Upper lobe of right lung (tissue), 1 donor: ENCODE measurements around the gene P2RX3. TPM values are rescaled to one million over a fixed set of nuclear protein-coding genes. Genes with fewer than 3 reads are reported as not detected.

Experiments
- ATAC-seq: fragments of 200-7000 bp; cut with Tn5 transposase; one replicate; pipeline ENCODE4 v1.9.1; 2020; ENCODE audit warnings: mild to moderate bottlenecking, moderate library complexity
- DNase-seq: peaks from one replicate; pipeline ENCODE4 v3.0.0-alpha.2; 2020
- H3K27ac ChIP-seq: fragments of 200-600 bp; one replicate; pipeline ENCODE4 v1.8.0; 2022
- H3K27me3 ChIP-seq: fragments of 200-600 bp; one replicate; pipeline ENCODE4 v1.8.0; 2022; ENCODE audit warnings: mild to moderate bottlenecking
- H3K36me3 ChIP-seq: fragments of 200-600 bp; one replicate; pipeline ENCODE4 v1.8.0; 2022
- H3K4me1 ChIP-seq: fragments of 200-600 bp; one replicate; pipeline ENCODE4 v1.8.0; 2022
- H3K4me3 ChIP-seq: fragments of 200-600 bp; one replicate; pipeline ENCODE4 v1.8.0; 2022; ENCODE audit warnings: mild to moderate bottlenecking
- H3K9me3 ChIP-seq: fragments of 200-600 bp; one replicate; pipeline ENCODE4 v1.8.0; 2022
- intact Hi-C: fragments of 100-400 bp; cut with DNase I; formaldehyde crosslinking; loops from one replicate; pipeline ENCODE4 v1.11.0; 2022
- total RNA-seq: library from RNA; stranded (reverse); fragmentation: NEBNext Ultra II Directional; extraction: Animal tissue kit (Norgen Biotek cat#: 25700); gene quantifications from one replicate; pipeline ENCODE4 v1.2.1, GENCODE V29; 2021
- TF ChIP-seq, protein P1 (sequence below): fragments of 200-600 bp; IDR thresholded peaks from one replicate; pipeline ENCODE4 v1.8.0; 2022; ENCODE audit warnings: antibody characterized with exemption
- donor health status: DM: no; HTN: yes; CAD: no; lungs with severe emphysema.

P2RX3 gene
- total RNA-seq, 1 donor from 2014 or later: not detected

GRCh38 chr11:57391539-57391938, 53.4 kb downstream of the P2RX3 start:
- Histone ChIP-seq H3K9me3 (no peaks in the 10 kb centered on the region), H3K27me3 (no peaks in the 10 kb centered on the region), H3K4me3 (no peak overlapping the region), H3K4me1 (no peaks in the 10 kb centered on the region), H3K36me3 (no peaks in the 10 kb centered on the region), H3K27ac (no peak overlapping the region)
- no peak for ATAC-seq
- DNase-seq: no peak
- TF ChIP-seq, protein P1, sequence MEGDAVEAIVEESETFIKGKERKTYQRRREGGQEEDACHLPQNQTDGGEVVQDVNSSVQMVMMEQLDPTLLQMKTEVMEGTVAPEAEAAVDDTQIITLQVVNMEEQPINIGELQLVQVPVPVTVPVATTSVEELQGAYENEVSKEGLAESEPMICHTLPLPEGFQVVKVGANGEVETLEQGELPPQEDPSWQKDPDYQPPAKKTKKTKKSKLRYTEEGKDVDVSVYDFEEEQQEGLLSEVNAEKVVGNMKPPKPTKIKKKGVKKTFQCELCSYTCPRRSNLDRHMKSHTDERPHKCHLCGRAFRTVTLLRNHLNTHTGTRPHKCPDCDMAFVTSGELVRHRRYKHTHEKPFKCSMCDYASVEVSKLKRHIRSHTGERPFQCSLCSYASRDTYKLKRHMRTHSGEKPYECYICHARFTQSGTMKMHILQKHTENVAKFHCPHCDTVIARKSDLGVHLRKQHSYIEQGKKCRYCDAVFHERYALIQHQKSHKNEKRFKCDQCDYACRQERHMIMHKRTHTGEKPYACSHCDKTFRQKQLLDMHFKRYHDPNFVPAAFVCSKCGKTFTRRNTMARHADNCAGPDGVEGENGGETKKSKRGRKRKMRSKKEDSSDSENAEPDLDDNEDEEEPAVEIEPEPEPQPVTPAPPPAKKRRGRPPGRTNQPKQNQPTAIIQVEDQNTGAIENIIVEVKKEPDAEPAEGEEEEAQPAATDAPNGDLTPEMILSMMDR: no peak
- intact Hi-C loops: no loop called here

DNA sequence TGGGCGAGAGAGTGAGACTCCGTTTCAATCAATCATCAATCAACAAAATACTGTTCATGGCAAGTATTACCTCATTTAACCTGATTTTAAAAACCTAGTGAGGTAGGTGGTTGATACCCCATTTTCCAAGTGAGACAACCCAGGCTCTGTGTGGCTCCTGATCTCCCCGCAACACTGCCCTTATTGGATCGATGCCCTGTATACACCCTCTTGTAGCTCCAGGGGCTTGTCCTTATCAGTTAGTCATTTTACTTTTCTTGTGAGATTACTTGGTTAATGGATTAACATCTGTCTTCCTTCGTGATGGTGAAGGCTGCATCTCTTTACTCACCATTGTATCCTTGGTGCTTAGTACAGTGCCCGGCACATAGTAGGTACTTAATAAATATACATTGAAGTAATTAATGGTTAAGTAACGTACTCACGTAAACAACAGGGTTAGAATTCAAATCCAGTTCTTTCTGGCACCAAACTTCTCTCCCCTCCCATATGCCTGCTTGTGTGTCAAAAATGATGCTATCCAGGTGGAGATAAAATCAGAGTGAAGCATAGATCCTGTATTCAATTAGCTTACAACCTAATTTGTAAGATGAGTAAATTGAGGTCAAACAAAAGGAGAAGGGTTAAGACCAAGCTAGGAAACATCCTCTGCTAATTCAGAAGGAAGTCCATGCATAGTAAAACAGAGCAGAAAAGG, 54.1 kb downstream of the P2RX3 start:
- H3K4me3 ChIP-seq: no peak overlapping the region
- no peaks in the 10 kb centered on the region for H3K4me1 ChIP-seq
- DNase-seq: no peak
- TF ChIP-seq, protein P1: no peak
- H3K27me3 ChIP-seq: no peaks in the 10 kb centered on the region
- ATAC-seq: no peak
- intact Hi-C loops: no loop called here
- no peaks in the 10 kb centered on the region for H3K36me3 ChIP-seq
- H3K9me3 ChIP-seq: no peaks in the 10 kb centered on the region
- H3K27ac ChIP-seq: no peak overlapping the region

GRCh38 chr11:57392763-57393105, 54.6 kb downstream of the P2RX3 start:
- no peak for DNase-seq
- no peak for ATAC-seq
- intact Hi-C loops: no loop called here

DNA sequence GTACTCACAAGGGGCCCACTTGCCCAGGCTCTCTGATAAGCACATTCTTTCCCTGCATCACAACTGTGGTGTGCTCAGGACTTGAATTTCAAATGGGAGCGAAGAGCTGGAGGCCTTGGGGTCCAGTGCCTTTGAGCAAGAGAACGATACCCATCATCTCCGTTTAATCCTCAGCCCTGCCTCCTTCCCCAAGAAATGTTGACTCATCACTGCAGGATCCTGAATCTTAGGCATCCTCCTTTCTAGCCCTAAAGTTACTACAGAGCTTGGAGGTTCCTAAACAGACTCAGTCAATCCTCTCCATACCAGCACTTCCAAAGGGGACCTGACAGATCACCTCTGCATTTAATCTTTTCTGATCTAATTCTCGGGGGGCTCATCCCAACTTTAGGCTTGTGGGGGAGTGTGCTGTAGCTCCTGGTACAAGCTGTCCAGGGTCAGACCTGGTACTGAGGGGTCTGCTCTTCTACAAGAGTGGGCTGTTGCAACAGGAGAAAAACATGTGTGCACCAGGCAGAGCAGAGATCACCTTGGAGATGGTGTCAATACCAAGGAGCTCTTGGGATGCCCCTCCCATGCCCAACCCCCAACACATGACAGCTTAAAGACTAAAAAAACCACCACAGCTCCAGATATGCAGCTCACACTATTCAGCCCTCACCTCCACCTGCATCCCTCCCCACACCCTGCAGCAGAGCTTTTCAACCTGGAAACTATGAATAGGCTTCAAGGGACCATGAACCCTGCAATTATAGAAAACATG, 56.2 kb downstream of the P2RX3 start:
- H3K27ac ChIP-seq: no peak overlapping the region
- intact Hi-C loops: no loop called here
- no peaks in the 10 kb centered on the region for H3K4me1 ChIP-seq
- ATAC-seq (no peak), DNase-seq (no peak)
- no peaks in the 10 kb centered on the region for H3K36me3 ChIP-seq
- no peaks in the 10 kb centered on the region for H3K27me3 ChIP-seq
- H3K9me3 ChIP-seq: no peaks in the 10 kb centered on the region
- TF ChIP-seq, protein P1: no peak
- H3K4me3 ChIP-seq: no peak overlapping the region

More at GRCh38 chr11:57392763-57393105, 54.6 kb downstream of the P2RX3 start:
- H3K4me3 ChIP-seq: no peak overlapping the region
- H3K27me3 ChIP-seq: no peaks in the 10 kb centered on the region
- no peaks in the 10 kb centered on the region for H3K9me3 ChIP-seq
- TF ChIP-seq, protein P1: no peak
- H3K4me1 ChIP-seq: no peaks in the 10 kb centered on the region
- no peak overlapping the region for H3K27ac ChIP-seq
- no peaks in the 10 kb centered on the region for H3K36me3 ChIP-seq

DNA sequence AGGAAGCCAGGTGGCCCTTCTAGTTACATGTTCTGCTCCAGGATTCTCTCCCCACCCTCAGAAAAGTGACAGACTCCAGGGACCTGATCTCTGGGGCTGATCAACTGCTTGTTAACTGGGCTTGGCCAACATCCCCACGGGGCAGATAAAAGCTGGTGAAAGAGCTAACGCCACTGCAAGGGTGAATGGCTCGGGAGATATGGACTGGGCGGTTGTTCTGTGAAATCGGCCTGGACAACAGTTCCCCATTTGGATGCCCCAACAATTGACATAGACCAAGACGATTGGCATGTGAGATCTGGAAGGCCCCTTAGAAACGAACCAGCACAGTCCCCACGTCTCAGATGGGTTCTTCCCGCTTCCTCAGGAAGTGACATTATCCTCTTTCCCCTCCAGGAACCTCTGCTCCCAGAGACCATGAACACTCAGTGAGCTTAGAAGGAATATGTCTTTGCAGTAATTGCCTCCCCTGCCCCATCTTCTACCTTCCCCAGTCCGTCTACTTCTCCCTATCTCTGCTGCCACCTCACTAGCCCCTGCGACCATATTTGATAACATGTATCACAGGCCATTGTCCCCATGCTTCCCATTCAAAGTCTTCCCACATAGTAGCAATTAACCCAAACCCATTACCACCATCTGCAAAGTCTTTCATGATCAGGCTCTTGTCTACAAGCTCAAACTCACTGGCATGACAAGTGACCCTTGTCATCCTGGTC, 57.9 kb downstream of the P2RX3 start:
- no peaks in the 10 kb centered on the region for H3K36me3 ChIP-seq
- TF ChIP-seq, protein P1: no peak
- no peak for ATAC-seq
- H3K4me3 ChIP-seq: no peak overlapping the region
- intact Hi-C loops: no loop called here
- H3K9me3 ChIP-seq: no peaks in the 10 kb centered on the region
- DNase-seq: no peak
- no peaks in the 10 kb centered on the region for H3K27me3 ChIP-seq
- no peak overlapping the region for H3K27ac ChIP-seq
- H3K4me1 ChIP-seq: no peaks in the 10 kb centered on the region
